A673 (cell line): ENCODE data around the gene ARID3C.

Experiments
- EZH2 ChIP-seq: fragments of 200-600 bp; sonication (generic); IDR thresholded peaks from 2 replicates; pipeline ENCODE4 v1.6.1; 2017; ENCODE audit warnings: borderline replicate concordance, low read depth, mild to moderate bottlenecking, mixed read lengths, antibody characterized with exemption, low read length; ENCODE audit not compliant: poor library complexity, severe bottlenecking
- TF ChIP-seq, protein P1 (sequence below): fragments of 300-800, 200-600 bp; sonication (generic); conservative IDR thresholded peaks from 2 replicates; pipeline ENCODE4 v1.5.1; 2017; ENCODE audit warnings: low read depth, mild to moderate bottlenecking, antibody characterized with exemption, low read length, moderate library complexity, mixed read lengths

DNA sequence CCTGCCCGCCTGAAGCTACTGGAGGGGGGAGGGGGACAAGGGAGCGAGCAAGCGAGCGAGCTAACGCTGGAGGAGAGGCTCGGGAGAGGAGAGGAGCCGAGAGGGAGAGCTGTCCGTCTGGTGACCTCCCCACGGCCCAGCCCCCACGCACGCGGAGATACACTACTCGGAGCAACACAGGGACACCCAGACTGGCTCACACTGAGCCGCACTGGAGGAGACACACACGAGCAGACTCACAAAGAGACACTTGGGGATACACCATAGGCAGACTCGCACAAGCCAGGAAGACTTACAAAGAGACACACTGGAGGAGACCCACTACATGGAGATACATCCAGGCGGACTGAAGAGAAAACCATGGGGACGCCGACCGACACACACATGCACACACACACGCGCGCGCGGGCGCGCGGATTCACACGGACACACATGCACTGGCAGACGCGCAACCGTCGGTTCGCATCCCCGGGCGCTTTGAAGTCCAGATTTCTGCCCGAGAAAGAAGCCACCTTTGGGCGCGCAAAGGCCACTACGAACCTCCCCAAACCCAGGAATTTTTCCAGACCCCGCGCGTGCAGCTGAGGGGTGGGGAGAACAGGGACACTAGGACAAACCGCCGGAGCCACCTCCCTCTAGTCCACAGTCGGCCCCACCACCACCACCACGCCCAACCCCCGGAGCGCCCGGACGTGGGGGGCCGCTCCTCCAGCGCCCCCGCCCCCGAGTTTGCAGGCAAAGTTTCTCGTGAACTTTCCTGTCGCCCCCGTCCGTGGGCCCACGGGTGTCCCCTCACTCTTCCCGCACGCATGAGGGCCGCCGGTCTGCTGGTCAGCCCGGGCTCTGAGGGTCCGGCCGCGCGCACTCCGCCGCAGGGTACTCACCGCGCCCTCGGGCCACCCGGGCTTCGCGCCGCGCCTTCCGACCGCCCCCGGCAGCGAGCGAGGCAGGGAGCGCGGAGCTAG, 39.9 kb downstream of the ARID3C start:
- TF ChIP-seq, protein P1, sequence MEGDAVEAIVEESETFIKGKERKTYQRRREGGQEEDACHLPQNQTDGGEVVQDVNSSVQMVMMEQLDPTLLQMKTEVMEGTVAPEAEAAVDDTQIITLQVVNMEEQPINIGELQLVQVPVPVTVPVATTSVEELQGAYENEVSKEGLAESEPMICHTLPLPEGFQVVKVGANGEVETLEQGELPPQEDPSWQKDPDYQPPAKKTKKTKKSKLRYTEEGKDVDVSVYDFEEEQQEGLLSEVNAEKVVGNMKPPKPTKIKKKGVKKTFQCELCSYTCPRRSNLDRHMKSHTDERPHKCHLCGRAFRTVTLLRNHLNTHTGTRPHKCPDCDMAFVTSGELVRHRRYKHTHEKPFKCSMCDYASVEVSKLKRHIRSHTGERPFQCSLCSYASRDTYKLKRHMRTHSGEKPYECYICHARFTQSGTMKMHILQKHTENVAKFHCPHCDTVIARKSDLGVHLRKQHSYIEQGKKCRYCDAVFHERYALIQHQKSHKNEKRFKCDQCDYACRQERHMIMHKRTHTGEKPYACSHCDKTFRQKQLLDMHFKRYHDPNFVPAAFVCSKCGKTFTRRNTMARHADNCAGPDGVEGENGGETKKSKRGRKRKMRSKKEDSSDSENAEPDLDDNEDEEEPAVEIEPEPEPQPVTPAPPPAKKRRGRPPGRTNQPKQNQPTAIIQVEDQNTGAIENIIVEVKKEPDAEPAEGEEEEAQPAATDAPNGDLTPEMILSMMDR: no peak
- TF ChIP-seq EZH2: no peak
